ENCODE data around the gene PCNT.
"Not testable (repeated sequence)": the region's sequence is repeated elsewhere in the genome, so short reads cannot be mapped to it uniquely, and the experiment has no call there.

The PCNT gene

DNA sequence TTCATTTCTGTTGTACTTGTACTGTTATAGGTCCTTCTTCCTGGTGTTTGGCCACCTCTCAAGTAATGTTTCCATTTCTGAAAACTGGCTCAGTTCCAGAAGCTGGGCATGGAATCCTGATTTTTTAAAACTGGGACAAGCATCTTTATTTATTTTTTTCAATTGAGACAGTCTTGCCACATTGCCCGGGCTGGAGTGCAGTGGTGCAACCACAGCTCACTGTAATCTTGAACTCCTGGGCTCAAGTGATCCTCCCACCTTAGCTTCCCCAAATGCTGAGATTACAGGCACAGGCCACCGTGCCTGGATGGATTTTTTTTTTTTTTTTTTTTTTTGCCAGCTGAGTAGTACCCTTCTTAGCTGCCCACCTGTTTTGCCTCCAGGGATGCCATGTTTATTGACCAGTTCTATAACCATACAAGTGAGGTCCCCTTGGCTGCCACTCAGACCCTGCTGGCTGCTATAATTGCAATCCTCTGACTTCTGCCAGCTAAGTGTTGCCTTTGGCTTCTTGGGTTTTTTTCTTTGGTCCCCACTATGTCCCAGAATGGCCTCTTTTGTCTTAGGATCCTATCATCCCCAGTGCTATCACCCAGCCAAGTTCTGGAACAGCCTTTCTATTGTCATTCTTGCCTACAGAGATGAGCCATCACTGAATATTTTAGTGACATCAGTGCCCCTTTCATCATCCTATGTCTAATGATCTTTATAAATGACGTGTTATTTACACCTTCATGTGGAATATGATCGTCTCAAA is 130.9 kb downstream of the PCNT start:
- no peak for DNase-seq (ENCODE audit: low read depth, low spot score)

DNA sequence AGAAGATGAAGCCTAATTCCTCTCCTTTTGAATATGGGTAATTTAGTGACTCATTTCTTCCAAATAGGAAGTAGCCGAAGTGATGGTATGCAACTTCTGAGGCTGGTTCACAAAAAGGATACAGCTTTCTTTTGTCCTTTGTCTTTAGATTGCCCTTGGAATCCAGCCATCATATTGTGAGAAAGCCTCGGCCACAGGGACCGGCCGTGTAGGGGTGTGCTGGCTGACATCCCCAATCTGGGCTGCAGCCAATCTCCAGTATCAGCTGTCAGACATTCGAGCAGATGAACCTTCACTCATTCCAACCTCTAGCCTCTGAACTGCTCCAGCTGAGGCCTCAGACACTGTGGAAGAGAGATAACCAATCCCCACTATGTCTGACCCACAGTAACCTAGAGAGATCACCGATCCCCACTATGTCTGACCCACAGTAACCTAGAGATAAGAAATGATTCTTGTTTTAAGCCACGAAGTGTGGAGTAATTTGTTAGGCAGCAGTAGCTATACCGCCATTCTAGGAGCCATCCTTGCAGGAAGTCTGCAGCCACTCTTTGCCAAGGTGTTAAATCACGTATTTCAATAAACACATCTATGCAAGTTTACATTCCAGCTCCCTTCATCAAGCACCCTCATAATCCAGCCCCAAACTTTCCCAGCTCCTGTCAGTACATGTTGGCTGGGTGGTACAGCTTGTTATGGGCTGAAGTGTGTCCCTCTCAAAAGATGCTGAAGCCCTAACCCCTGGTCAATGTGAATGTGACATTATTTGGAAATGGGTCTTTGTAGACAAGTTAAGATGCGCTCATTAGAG is 131.8 kb downstream of the PCNT start:
- no peak for DNase-seq (ENCODE audit: low read depth, low spot score)

DNA sequence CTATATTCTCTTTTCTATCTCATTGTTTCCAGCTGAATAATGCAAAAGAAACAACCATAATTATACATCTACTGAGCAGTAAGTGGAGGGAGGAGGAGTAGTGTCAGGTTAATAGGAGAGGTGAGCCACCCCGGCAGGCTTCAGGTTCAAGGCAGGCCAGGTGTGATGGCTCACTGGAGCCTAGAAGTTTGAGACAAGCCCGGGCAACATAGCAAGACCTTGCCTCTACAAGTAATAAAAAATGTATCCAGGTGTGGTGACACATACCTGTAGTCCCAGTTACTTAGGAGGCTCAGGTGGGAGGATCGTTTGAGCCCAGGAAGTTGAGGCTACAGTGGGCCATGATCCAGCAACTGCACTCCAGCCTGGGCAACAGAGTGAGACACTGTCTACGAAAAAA is 132.8 kb downstream of the PCNT start:
- DNase-seq (ENCODE audit: low read depth, low spot score), result no peak

DNA sequence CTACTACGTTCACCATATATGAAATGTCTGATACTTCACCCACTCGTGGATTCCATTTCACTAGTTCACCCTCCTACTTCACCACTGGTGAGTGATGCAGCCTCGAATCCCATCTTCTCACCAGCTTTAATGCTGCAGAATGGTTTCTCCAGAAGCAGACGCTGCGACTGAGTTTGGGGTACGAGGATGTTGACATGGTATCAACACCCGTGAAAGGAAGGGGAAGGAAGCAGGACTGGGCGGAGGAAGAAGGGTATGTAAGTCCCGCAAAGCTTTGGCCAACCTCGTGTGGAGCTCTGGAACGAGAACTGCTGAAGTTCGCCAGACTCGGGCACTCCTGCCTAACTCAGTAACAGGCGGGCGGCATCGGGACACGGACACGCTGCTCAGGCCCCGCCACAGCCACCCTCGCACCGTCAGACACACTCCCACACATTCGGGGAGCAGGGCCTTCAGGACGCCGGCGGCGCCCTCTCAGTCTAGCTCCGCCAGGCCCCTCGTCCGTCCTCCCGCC is 133.9 kb downstream of the PCNT start:
- DNase-seq (ENCODE audit: low read depth, low spot score), result no peak

DNA sequence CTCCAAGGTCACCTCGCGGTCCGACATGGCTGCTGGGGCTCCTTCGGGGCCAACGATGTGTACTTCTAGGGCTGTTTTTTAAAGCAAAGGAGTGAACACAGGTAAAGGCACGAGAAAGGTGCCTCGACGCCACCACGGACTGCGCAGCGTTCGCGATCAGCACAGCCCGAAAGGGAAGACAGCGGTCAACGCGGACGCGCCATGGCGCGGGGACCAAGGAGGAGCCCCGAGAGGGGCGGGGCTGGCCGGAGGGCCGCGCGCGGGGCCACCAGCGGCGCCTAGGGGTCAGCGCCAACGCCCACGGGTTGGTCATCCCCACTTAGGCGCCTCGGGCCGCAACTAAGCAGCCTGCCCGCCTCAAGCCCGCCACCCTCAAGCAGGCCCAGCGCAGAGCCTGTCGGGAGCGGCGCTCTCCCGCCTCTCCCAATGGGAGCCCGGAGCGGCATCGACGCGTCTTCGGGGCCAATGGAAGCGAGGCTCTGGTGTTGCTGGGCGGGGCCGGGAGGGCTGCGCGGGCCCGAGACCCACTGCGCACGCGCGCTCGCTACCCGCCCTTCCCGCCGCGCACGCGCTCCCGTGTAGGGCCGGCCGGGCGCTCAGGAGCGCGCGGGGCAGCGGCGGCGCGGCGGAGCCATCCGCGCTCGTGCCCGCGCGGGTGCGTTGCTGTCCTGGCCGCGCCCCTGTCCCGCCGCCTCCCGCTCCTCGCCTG is 134.5 kb downstream of the PCNT start, which contains the start of gene DIP2A:
DIP2A (plus strand) TSS at position 577 of the 709 bp plus-strand sequence. CDS start 241 bp downstream, outside the sequence.
- peak; percentile 91 for DNase-seq (ENCODE audit: low read depth, low spot score)

DNA sequence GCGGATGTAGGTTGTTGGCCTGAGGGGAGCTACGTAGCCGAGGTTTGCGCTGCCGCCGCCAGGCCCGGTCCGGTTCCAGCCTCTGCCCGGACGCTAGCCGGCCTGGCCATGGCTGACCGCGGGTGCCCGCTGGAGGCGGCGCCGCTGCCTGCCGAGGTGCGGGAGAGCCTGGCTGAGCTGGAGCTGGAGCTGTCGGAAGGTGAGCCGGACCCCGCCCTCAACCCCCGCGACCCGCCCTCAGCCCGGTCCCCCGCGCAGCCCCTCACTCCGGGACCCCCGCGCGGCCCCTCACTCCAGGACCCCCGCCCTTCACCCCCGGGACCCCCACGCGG is 135.0 kb downstream of the PCNT start:
- no peak for DNase-seq (ENCODE audit: low read depth, low spot score)

DNA sequence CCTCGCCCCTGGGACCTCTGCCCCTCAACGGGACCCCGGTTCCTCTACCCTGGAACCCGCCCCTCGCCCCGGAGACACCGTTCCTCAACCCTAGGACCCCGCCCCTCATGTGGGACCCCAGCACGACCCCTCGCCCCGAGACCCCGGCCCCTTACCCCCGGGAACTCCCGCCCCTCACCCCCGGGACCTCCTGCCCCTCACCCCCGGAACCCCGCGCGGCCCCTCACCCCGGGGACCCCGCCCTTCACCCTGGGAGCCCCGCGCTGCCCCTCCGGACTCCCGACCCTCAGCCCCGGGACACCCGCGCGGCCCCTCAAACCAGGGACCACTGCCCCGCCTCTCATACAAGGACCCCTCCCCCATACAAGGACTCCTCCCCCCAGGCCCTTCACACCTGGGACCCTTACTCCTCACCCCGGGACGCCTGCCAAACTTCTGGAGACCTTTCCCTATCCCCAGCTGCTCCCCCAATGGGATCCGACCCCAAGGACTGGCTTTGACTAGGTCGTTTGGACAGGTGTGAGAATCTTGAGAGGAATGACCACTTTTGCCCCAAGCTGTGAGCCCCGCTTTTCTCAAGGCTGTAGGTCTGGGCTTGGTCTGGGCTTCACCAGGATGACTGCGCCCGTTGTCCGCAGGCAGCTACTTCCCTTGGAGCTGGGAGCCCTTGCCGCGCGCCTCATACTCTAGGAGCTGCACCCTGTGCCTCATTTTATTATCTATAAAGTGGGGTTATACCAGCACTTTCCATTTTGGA is 135.6 kb downstream of the PCNT start:
- no peak for DNase-seq (ENCODE audit: low read depth, low spot score)

DNA sequence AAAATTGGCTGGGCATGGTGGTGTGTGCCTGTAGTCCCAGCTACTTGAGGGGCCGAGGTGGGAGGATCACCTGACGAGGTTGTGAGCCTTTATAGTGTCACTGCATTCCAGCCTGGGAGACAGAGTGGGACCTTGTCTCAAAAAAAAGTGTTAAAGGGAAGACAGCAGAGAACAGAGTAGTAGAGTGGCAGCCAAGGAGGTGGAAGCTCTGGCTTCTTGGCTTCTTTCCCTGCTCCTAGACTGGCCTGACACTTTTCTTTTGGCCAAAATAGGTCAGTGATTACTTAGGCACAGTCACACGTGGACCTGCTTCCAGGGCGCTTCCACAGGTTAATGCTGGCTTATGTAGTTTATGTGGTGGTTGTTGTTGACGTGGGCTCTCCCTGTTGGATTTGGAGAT is 138.0 kb downstream of the PCNT start:
- no peak for DNase-seq (ENCODE audit: low read depth, low spot score)

DNA sequence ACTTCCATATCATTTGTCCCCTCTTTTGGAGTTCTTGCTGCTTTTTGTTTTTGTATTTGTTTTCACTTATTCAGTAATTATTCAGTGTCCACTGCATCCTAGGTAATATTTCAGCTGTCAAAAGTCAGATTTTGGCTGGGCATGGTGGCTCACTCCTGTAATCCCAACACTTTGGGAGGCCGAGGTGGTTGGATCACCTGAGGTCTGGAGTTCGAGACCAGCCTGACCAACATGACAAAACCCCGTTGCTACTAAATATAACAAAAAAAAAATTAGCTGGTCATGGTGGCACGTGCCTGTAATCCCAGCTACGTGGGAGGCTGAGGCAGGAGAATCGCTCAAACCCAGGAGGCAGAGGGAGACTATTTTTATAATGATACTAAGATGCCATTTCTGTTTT is 141.2 kb downstream of the PCNT start:
- not testable (repeated sequence) for DNase-seq (ENCODE audit: low read depth, low spot score)

DNA sequence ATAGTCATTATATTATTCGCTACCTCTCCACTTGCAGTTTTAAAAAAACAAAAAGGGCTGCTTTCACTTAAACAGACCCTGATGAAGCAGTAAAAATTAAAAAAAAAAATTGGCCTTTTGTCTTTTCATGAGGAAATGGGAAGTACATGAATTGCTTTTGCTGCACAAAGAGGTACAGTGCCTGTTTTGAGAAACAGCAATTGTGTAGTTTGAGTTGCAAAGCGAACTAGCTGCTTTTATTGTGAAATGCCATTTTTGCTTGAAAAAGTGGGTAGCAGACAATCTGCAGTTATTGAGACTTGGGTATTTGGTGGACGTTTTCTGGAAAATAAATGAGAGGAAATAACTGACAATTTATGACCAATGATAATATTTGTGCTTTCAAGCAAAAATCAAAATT is 141.7 kb downstream of the PCNT start:
- DNase-seq (ENCODE audit: low read depth, low spot score), result no peak

DNA sequence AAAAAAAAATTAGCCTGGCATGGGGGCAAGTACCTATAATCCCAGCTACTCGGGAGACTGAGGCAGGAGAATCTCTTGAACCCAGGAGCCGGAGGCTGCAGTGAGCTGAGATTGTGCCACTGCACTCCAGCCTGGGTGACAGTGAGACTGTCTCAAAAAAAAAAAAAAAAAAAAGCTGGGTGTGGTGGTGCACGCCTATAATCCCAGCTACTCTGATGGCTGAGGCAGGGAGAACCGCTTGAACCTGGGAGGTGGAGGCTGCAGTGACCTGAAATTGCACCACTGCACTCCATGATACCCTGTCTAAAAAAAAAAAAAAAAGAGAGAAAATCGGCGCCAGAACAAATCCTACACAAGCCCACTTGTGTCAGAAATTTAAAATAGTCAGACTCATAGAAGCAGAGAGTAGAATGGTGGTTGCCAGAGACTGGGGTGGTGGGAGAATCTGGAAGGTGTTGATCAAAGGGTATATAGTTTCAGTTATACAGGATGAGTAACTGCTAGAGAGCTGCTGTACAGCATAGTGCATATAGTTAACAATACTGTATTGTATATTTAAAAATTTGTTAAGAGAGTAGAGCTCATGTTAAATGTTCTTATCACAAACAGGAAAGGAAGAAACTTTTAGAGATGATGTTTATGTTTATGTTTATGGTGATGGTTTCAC is 144.3 kb downstream of the PCNT start:
- DNase-seq (ENCODE audit: low read depth, low spot score), result no peak

DNA sequence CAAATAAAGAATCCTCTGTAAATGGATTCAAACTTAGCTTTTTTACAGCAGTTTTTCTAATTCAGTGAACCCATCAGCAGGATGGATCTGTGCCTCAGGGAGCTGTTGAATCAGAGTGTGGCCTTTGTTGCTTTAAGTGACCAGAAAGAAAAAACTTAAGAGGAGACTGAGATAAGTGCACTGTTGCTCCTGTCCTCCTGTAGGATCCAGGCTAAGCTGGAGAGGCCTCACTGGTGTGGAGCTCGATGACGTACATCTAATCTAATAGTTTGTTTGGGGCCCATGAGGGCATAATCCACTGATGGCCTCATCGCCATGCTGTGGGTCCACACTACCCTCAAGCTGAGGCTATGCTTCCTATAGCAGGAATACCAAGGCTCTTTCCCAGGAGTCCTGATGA is 145.3 kb downstream of the PCNT start:
- DNase-seq (ENCODE audit: low read depth, low spot score), result no peak

DNA sequence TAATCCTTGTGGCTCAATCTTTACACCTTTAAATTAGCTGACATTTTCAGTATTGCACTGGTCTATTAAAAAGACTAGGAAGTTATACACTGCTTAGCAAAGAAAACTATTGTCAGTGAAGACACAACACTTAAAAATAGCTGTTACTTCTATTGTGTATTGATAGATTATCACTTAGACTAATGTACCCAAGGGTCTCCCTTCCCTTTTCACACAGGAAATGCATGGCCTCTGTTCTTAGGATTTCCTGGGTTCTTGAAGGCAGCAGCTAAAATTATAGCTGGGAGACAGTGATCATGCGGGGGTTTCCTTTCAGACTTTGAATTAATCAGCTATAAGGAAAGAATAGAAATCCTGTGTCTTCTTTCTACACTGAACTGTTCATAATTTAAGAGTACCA is 147.6 kb downstream of the PCNT start:
- DNase-seq (ENCODE audit: low read depth, low spot score), result no peak

DNA sequence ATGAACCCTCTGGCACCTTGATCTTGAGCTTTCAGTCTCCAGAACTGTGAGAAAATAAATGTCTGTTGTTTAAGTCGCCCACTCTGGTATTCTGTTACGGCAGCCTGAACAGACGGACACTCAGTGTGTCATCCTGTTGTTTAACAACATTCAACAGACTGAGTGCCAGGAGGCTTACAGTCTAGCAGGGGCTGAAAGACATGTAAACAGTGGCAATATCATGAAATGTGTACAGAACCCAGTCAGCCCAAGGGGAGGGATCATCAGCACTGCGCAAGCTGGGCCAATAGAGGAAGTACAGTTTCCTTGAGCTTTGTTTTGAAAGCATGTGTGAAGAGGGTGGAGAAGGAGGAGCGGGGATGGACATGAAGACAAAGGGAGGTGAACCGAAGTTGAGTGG is 148.3 kb downstream of the PCNT start:
- no peak for DNase-seq (ENCODE audit: low read depth, low spot score)

DNA sequence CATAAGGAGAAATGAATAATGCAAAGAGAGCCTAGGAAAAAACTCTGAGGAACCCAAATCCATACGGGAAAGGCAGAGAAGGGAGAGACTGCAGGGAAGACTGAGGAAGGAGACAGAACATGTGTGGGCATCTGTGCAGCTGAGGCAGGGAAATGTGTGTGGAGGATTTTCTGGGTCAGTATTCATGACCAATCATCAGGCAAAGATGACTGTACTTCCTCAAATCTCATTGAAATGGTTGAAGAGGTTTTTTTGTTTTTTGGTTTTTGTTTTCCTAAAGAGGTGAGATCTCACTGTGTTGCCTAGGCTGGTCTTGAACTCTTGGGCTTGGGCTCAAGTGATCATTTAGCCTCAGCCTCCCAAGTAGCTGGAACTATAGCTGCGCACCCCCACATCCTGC is 150.4 kb downstream of the PCNT start:
- no peak for DNase-seq (ENCODE audit: low read depth, low spot score)

DNA sequence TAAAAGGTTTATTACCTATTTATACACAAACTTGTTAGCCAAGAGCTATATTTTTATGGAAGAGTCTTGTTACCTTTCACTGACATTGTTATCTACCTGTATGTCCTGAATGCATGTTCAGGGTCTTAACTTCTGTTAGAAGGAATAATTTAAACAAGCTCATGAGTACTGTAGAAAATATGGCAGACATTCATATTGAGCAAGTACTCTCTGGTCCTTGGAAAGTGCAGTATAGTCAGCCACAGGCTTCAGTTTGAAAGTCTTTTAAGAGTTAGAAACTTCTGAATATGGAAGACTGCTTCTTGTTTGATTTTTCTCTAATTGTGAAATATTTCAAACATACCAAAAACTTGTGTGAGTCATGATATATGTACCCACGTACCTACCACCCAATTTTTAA is 151.3 kb downstream of the PCNT start:
- no peak for DNase-seq (ENCODE audit: low read depth, low spot score)

DNA sequence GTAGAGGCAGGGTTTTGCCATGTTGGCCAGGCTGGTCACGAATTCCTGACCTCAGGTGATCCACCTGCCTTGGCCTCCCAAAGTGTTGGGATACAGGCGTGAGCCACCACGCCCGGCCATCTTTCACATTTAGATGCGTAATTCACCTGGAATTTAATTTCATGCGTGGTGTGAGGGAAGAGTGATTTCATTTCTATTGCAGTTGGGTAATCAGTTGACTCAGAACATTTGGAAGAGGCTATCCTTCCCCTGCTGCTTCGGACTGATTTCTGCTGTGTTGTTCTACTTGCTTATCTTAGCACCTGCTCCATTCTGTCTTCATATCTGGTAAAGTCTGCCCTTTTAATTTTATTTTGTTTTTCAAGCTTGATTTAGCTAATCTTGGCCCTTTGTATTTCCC is 153.8 kb downstream of the PCNT start:
- DNase-seq (ENCODE audit: low read depth, low spot score), result no peak

DNA sequence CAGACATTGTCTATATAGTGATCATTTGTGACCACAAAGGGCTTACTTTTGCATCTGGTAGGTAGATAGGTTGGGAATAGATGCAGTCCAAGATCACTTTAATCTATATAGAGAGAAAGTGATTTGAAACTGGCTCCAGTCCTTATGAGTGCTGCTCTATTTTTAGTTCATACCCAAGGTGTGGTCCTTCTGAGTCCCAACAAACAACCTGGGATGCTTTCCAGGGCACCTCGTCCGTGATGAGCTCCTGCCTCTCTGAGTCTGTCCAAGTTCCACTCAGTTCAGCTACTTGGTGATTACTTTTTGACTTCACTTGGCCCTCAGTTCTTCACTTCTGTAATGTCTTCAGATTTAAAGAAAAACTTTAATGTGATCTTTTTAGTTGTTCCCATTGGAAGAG is 155.0 kb downstream of the PCNT start:
- no peak for DNase-seq (ENCODE audit: low read depth, low spot score)

DNA sequence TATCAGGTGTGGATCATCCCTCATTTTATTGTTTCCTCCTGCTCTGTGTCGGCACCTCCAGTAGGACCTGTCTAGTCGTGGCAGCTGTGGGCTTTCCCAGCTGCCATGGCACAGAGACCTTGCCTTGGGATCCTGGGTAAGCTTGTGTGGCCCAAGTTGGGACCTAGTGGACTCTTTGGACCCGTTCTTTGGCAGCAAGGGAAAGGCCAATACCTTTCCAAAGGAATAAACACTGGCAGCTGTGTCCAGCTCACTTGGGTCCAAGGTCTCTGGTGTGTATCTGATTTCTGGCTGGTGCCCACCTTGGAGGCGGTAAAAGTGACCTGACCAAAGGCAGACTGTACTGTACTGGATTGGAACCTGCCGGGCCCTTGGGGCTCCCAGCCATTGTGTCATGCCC is 156.5 kb downstream of the PCNT start:
- DNase-seq (ENCODE audit: low read depth, low spot score), result no peak

DNA sequence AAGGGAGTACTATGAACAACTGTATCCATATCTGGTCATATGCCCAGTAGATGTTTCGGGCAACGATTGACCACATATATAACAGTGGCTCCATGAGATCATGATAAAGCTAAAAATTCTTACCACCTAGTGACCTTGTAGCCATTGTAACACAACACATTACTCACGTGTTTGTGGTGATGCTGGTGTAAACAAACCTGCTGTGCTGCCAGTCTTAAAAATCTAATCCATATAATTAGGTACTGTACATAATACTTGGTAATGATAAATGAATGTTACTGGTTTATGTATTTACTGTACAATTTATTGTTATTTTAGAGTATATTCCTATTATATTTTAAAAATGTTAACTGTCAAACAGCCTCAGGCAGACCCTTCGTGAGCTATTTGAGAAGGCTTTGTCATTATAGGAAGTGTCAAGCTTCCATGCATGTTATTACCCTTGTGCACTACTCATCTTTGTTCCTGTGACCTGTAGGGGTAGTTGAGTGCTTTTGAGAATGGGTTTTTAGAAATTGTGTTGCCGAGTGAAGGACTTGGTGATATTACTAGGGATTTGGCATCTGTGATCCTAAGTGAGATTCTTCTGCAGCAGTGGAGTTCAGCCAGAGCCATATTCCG is 158.4 kb downstream of the PCNT start:
- DNase-seq (ENCODE audit: low read depth, low spot score), result no peak

DNA sequence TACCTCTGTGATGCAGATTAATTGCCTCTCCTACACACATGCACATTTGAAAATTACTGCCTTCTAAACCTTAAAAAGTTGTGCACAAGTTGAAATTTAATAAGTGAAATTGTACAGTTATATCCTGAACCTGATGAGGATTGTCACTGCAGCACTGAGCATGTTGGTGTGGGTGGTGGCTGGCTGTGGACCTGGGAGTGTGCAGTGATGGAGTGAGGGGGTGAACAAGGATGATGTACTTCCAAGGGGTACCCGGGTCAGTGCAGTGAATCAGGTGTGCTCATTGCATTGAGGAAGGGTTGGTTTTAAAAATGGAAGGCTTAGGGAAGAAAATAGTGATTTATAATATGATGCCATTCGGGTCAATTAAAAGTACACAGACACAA is 158.9 kb downstream of the PCNT start:
- DNase-seq (ENCODE audit: low read depth, low spot score), result no peak

Measured in activated CD4-positive, CD25-positive, alpha-beta regulatory T cell treated with anti-CD3 and anti-CD28 coated beads, Interleukin-2, amount 50 U/mL, for 16 hours (primary cell).